Left colon (tissue), 2 donors: Measurements from ENCODE around the gene GSK3B. TPM values are rescaled to one million over a fixed set of nuclear protein-coding genes. Genes with fewer than 3 reads are reported as not detected.
A peak's percentile ranks its signal among the peaks of the same experiment; 100 is the strongest.

Experiments used
- ATAC-seq: fragments of 200-7000 bp; cut with Tn5 transposase; one replicate; pipeline ENCODE4 v1.9.1; 2020; ENCODE audit warnings: mild to moderate bottlenecking, moderate library complexity
- DNase-seq, 2 donors: peaks; one replicate each; pipeline ENCODE4 v3.0.0-alpha.2; 2020
- intact Hi-C, 2 donors: fragments of 100-400 bp; cut with DNase I in 1 of 2; cut with micrococcal nuclease in 1 of 2; formaldehyde crosslinking; loops; one replicate each; pipeline versions ENCODE4 v1.11.2 to v1.14.0; 2022; cut with DNase I, micrococcal nuclease
- long read RNA-seq: library from polyadenylated mRNA; unstranded; transcript quantifications from one replicate; pipeline ENCODE4 v2.0.0, GENCODE V29; 2021
- total RNA-seq, 2 donors: library from RNA; stranded (reverse); fragmentation: NEBNext Ultra II Directional; extraction: Animal tissue kit (Norgen Biotek cat#: 25700); gene quantifications; one replicate each; pipeline ENCODE4 v1.2.1, GENCODE V29; 2021
- donor health status: DM: no; HTN: no; CAD: no.
- donor health status: DM: yes; HTN: yes; CAD: no.

Gene GSK3B
- 10 to 100 TPM; 39.3 to 47.5 TPM for total RNA-seq
- long read RNA-seq, full-length matches to known transcripts = 3 of 10 reads
- long read RNA-seq, partial matches to known transcripts = 2 of 10 reads
- long read RNA-seq, other reads (novel, unspliced or antisense) = 5 of 10 reads

DNA sequence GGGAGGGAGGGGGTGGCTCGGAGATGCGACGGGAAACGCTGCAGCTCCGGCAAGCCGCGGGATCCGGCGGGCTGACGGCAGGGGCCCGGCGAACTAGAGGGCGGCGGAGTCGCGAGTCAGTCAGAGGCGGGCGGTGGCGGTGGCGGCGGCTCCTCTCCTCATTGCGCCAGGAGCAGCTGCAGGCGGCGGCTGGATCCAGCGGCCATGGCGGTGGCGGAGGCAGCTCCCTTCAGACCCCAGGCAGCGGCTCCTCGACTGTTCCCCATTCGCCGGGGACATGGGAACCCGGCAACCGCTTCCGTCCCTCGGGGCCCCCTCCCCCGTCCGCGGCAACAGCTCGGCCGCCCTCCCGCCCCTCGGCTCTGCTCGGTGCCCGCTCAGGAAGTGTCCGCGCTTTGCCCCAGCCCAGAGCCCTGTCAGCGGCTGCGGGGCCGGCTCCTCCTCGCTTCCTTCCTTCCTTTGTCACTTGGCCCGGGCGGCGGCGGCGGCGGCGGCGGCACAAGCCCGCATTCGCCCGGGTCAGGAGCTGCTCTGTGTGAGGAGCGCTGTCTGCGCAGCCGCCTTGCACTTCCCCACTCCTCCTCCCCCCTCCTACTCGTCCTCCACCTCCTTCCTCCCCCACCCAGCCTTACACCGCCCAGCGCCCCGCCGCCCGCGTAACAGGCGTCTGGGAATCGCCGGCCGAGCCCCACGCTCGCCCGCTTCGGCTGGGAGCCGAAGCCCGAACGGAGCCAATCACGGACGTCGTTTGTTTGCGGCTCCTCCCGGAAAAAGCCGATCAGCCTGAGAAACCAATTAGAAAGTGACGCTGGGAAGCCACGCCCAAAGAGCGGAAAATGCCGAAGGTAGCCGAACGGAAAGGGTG is at the start of gene GSK3B:
GSK3B (minus strand) TSS at position 537 of the 865 bp plus-strand sequence. CDS start 1,013 bp downstream, outside the sequence.
- DNase-seq (peak; percentile 82 to 98), ATAC-seq (peak; percentile 73)
- intact Hi-C loops = no loop called here

DNA sequence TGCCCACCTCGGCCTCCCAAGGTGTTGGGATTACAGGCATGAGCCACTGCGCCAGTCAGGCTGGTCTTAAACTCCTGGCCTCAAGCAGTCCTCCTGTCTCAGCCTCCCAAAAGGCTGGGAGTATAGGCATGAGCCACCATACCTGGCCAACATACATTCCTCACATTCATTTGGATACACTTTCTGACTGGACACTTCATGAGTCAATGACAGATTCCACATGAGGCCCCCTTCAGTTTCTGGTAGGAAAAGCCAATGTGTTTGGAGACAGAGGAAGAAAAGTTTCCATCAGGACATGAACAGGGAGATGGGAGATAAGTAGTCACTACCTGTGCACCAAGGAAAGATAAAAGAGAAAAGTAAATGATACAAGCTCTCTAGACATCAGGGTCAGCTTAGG is 49.4 kb upstream of the GSK3B start:
- no peak for ATAC-seq
- intact Hi-C loops = no loop called here
- DNase-seq = no peak

DNA sequence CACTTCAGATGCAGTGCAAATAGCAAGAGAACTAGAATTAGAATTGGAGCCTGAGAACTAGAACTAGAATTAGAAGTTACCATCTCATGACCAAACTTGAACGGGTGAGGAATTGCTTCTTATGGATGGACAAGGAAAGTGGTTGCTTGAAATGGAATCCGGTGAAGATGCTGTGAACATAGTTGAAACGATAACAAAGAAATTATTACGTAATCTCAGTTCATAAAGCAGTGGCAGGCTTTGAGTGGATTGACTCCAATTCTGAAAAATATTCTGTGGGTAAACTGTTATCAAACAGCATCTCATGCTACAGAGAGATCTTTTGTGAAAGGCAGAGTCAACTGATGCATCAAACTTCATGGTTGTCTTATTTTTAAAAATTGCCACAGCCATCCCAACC is 48.0 kb upstream of the GSK3B start:
- DNase-seq = no peak
- ATAC-seq = no peak
- intact Hi-C loops = no loop called here

DNA sequence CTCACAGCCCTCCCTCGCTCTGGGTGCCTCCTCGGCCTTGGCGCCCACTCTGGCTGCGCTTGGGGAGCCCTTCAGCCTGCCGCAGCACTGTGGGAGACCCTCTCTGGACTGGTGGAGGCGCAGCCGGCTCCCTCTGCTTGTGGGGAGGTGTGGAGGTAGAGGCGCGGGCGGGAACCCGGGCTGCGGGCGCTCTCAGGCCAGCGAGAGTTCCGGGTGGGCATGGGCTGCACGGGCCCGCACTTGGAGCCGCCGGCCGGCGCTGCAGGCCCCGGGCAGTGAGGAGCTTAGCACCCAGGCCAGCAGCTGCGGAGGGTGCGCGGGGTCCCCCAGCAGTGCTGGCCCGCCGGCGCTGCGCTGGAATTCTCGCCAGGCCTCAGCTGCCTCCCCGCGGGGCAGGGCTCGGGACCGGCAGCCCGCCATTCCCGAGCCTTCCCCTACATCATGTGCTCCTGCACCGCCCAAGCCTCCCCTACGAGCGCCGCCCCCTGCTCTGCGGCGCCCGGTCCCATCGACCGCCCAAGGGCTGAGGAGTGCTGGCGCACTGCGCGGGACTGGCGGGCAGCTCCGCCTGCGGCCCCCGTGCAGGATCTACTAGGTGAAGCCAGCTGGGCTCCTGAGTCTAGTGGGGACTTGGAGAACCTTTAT is 46.0 kb upstream of the GSK3B start:
- ATAC-seq = no peak
- DNase-seq = no peak
- intact Hi-C loops = no loop called here

DNA sequence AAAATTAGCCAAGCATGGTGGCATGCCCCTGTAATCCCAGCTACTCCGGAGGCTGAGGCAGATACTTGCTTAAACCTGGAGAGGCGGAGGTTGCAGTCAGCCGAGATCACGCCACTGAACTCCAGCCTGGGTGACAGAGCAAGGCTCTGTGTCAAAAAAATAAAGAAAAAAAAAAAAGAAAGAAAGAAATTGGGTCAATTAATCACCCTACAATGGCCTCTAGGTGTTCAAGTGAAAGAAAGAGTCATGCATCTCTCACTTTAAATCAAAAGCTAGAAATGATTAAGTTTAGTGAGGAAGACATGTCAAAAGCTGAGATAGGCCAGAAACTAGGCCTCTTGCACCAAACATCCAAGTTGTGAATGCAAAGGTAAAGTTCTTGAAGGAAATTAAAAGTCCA is 44.9 kb upstream of the GSK3B start:
- ATAC-seq (no peak), DNase-seq (no peak)
- intact Hi-C loops = no loop called here

DNA sequence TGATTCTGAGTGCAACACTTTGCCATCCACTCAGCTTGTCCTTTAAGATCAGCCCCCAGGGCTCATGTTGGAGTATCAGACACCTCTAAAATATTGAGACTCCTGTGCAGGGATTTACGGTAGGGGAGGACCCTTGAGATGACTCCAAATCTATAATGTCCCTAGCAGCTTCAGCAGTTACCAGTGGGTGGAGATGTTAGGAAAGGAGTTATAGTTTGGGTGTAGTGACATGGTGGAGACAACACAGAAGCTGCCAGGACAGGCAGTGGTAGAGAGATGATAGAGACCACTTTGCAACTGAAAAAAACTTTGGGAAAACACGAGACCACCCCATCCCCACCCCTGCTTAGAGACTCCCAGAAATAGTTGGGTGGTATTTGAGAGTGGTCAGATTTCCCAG is 43.3 kb upstream of the GSK3B start:
- intact Hi-C loops = no loop called here
- no peak for ATAC-seq
- DNase-seq = no peak

DNA sequence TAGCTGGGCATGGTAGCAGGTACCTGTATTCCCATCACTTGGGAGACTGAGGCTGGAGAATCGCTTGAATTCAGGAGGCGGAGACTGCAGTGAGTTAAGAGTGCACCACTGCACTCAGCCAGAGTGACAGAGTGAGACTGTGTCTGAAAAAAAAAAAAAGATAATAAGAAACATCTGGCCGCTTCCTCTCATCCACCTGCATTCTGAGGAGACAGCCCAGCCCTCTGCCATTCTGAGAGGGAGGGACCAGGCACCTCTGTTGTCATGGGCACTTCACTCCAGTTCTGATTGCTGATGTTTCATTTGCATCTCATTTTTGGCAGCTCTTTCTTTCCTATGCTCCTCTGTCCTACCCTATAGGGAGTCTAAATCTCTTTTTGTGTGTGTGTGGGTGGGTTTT is 36.4 kb upstream of the GSK3B start:
- intact Hi-C loops = no loop called here
- DNase-seq (no peak), ATAC-seq (no peak)

DNA sequence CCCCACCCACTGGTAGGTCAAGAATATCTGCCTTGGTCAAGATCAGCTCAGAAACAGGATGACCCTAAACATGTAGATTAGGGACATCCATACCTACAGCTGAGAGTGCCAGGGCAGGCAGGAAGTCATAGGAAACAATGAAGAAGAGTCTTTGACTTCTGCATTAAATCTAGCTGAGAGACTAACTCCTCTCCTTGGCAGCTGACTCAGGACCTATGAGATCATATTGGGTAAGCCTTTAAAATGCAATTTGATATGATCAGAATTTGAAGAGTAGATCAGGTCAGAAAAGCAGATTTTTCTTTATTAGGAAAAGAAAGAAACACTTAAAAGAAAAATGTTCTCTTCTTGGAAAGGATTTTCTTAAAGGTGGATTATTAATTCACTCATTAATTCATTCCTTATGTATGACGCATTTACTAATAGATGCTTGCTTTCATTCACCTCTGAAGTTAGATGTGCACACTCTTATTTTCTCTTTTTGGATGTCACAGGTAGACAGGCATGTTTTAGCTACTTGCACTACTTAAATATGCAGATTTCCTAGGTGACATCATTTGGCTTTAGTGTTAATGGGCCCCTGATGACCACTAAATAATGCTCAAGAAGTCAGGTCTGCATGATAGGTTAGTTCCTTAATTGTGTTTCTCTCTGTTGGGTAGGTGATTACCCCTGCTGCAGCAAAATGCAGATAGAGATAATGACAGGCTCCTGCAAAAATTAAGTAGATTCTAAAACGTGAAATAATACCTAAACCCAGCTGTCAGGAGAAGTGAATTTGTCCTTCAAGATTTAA is 35.7 kb upstream of the GSK3B start:
- intact Hi-C loops = no loop called here
- no peak for DNase-seq
- ATAC-seq = no peak

DNA sequence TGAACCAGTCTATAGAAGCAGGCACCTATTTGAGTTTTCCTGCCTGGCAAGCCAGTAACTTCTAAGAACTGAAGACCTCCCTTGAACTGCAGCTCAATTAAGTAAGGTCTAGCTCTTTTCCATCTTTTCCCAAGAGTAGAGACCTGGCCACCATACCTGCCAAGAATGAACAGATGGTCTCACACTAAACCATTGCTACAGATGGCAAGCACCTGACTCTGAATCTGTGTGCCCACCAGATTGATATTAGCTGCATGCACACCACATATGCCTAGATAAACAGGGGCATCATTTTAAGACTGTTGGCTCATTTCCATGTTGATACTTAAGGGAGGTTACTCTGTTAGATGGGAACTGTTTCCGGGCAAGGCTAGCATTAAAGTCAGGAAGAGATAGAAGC is 34.8 kb upstream of the GSK3B start:
- intact Hi-C loops = no loop called here
- DNase-seq = no peak
- no peak for ATAC-seq

DNA sequence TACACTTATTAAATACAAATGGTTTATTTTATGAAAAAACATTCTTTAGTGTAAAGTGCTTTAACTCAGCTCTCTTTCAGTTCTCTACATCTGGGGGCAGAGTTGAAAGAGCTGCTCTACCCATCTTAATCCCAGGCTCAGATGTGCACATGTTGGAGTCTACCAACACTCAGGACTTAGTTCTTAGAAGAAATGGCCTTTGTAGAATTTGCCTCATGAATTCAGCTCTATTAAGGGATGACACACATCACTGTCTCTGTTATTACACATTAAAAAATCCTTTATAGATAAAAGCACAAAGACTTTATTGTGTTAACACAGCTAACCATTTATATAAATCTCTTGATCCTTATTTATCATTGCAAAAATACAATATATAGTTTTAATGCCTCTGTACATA is 31.7 kb upstream of the GSK3B start:
- intact Hi-C loops = no loop called here
- DNase-seq (no peak), ATAC-seq (no peak)

DNA sequence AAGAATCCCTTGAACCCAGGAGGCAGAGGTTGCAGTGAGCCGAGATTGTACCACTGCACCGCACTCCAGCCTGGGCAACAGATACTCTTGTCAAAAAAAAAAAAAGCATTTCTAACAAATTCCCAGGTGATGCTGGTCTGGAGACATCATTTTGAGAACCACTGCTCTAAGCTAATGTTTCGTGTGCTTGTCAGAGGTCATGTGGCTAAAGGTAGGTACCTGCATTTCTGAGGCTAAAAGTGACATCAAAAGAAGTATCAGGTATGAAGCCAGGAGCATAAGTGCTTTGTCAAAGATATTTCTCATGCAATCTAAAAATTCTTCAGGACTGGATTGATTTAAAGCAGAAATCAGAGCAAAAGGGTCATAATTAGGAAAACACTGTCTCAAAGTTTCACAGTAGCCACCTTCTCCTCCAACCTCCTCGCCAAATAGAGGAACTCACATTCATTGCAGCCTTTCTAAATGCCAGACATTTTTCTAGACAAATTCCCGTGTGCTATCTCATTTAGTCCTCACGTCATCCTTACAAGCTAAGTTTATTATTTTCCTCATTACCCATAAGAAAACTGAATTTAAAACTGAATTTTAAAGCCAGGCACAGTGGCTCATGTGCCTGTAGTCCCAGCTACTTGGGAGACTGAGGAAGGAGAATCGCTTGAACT is 25.7 kb upstream of the GSK3B start:
- intact Hi-C loops = no loop called here
- ATAC-seq = no peak
- DNase-seq = no peak

DNA sequence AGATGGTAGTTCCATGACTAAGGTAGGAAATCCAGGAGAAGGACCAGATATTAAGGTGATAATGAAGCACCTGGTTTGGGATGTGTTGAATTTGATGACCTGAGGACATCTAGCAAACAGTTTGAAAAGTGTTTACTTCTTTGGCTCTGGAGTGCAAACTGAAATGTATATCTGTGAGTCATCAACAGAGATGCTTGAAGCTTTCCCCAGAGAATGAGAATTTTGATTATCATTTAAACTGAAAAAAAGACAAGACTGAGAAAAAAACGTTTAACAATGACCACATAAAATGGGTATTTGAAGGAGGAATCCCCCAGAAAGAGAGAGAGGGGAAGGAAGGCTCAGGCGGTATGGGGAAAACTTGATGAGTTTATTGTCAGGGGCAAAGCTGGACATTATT is 20.7 kb upstream of the GSK3B start:
- intact Hi-C loops = no loop called here
- ATAC-seq = no peak
- DNase-seq = no peak

DNA sequence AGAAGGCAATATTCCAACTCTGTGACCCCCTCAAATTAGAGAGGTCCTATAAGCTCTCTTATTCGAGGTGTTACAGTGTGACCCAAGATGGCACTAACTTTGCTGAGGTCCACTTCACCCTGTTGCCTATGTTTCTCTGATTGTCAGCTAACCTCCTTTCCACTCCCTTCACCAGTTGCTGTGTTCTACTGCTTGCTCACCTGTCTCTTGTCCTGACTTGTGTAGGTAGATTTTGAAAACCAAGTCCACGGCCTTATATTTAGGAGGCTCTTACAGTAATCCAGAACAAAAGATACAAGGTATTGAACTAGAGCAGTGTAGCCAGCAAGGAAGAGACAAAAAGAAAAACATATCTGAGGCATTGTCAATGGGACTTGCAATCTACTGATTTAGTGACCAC is 20.1 kb upstream of the GSK3B start:
- intact Hi-C loops = no loop called here
- ATAC-seq = no peak
- DNase-seq = no peak

DNA sequence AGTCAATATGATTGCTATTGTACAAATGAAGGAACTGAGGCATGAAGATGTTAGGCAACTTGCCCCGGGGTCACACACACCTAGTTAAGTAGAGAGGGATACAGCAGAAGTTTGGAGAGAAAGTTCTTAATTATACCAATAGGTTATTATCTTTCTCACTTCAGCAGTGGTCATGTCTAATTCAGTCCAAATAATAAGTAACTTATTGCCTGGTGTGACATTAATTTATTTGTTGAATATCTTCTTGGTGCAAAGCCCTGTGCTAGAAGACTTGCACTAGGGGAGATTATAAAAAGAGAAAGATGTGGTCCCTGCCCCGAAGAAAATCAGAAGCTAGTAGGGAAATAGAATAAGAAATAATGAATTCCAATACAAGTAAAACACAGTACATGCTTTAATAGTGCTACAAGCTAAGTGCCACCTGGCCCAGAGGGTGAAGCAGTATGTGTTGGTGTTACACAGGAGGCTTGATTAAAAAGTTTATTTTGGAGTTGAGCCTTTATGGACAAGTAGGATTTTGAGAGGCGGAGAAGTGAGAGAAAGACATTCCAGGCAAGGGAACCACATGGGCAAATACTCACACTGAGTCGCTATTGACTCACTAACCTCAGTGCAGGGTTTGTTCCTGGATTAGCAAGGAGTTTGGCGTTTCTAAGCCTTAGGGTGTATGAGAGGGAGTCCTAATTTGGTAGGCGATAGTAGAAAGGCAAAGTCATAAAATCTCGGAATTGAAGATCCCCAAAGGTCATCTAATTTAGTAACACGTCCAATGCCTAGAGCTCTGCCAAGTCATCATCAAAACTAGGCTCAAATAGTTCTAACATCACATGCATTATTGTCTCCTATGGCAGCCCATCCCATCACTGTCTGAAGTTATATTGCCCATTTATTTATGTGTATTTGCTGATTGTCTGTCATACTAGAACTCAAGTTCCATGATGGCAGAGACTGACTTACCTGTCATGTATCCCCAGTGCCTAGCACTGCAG is 19.2 kb upstream of the GSK3B start:
- ATAC-seq = no peak
- intact Hi-C loops = no loop called here
- DNase-seq = no peak

DNA sequence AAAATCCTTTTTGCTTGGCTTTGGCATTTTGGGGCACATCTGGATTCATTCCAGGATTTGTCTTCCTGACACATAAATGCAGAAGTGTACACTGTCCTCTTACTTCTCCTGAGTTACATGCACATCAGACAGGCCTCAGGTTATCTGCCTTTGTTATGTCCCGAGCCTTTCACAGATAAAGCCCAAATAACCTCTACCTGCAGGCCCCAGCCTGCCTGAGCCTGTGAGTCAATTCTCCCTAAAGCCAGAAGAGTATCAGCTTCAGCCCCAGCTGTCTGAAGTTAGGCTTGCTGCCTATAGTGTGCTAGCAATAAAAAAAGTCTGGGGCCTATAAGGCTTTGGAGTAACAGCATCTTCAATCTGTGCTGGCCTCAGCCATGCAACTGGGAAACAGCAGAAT is 17.7 kb upstream of the GSK3B start:
- intact Hi-C loops = no loop called here
- no peak for DNase-seq
- no peak for ATAC-seq

DNA sequence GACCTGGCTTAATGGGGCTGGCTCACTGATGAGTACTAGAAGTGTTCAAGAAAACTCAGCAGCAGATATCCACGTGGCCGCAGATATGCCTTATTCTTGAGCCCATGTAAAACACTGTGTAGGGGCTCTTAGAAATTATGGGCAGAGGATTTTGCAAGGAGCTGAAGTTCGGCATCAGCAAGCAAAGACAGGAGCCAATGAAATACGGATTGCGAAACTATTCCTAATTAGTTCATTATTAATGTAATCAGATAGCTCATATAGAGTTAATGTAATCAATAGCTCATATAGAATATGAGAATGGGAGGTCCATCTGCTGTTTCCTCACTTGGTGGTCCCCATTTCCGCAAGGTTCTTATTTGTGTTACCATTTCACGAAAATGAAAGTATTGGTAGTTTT is 9.0 kb upstream of the GSK3B start:
- intact Hi-C loops = no loop called here
- DNase-seq (no peak), ATAC-seq (no peak)

DNA sequence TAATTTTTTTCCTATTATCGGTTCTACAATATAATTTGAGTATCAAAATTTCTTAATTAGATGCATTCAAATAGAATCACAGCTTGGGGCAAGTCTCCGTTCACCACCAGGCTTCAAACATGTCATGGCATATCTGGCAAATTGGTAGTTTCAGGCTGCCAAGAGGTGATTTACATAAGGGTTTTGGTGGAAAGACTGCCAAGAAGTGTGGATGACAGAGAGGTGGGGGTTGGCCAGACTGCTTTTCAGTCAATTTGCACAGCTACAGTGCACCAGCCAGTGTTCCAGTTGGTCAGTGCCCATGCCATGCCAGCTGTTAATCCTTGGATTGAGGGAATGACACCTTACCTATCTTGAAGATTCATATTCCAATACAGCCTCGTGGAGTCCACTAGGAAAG is 8.4 kb upstream of the GSK3B start:
- intact Hi-C loops = no loop called here
- no peak for DNase-seq
- ATAC-seq = no peak

DNA sequence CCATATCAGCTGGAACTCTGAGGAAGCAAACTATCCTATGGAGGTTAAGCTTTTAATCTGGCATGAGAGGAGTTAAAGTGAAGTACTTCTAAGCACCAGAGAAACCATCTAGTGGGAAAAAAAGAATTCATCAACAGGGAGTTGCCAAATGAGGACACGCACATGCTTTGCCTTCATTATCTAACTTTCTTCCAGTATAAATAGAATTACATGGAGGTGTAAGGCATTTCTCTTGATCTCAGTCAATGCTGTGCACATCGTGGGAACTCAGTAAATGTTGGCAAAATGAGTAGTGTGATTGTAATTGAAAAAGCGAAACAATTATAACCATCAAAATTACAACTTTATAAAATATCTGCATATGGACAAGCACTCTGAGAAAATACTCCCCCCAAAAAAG is 8.0 kb upstream of the GSK3B start:
- intact Hi-C loops = no loop called here
- ATAC-seq = no peak

More for the DNA sequence above, 8.0 kb upstream of the GSK3B start:
- no peak for DNase-seq
